ENCODE results near the gene ANKS1A. TPM values are rescaled to one million over a fixed set of nuclear protein-coding genes. Genes with fewer than 3 reads are reported as not detected.

ANKS1A gene
- total RNA-seq, 1 donor: 7.2 TPM

GRCh38 chr6:35021004-35021403 lies 131.9 kb downstream of the ANKS1A start:
- no peak overlapping the region for H2AFZ ChIP-seq (ENCODE audit: low read length)
- H3K27ac ChIP-seq (ENCODE audit: low read depth, low read length): no peak overlapping the region

GRCh38 chr6:35023091-35024000 lies 134.3 kb downstream of the ANKS1A start:
- no peaks in the 10 kb centered on the region for H3K79me2 ChIP-seq (ENCODE audit: insufficient read depth, low read length)
- no peak overlapping the region for H2AFZ ChIP-seq (ENCODE audit: low read length)
- no peaks in the 10 kb centered on the region for H3K27me3 ChIP-seq (ENCODE audit: insufficient read depth, low read length)
- H3K27ac ChIP-seq (ENCODE audit: low read depth, low read length): no peak overlapping the region
- no peaks in the 10 kb centered on the region for H3K36me3 ChIP-seq (ENCODE audit: insufficient read depth, low read length)
- no peak overlapping the region for H3K4me3 ChIP-seq (ENCODE audit: insufficient read depth, low read length)
- H3K4me2 ChIP-seq (ENCODE audit: insufficient read depth, low read length): no peak overlapping the region
- no peaks in the 10 kb centered on the region for H4K20me1 ChIP-seq (ENCODE audit: insufficient read depth, low read length)
- H3K9me3 ChIP-seq (ENCODE audit: low read depth, low read length): no peaks in the 10 kb centered on the region
- no peak for TF ChIP-seq CTCF (IDR thresholded peaks at IDR 0.05; ENCODE audit: extremely low read depth, low read depth, low read length)
- no peak for DNase-seq (ENCODE audit: insufficient read length, low spot score, missing footprints)
- peaks cover 18% of the 10 kb centered on the region for H3K4me1 ChIP-seq (ENCODE audit: insufficient read depth, low read length)

More at GRCh38 chr6:35021004-35021403, 131.9 kb downstream of the ANKS1A start:
- Histone ChIP-seq H3K27me3 (ENCODE audit: insufficient read depth, low read length) (no peaks in the 10 kb centered on the region), H3K4me2 (ENCODE audit: insufficient read depth, low read length) (no peak overlapping the region), H3K4me1 (ENCODE audit: insufficient read depth, low read length) (peaks cover 34% of the 10 kb centered on the region), H4K20me1 (ENCODE audit: insufficient read depth, low read length) (no peaks in the 10 kb centered on the region), H3K36me3 (ENCODE audit: insufficient read depth, low read length) (no peaks in the 10 kb centered on the region), H3K79me2 (ENCODE audit: insufficient read depth, low read length) (no peaks in the 10 kb centered on the region), H3K9me3 (ENCODE audit: low read depth, low read length) (no peaks in the 10 kb centered on the region), H3K4me3 (ENCODE audit: insufficient read depth, low read length) (no peak overlapping the region)
- no peak for TF ChIP-seq CTCF (IDR thresholded peaks at IDR 0.05; ENCODE audit: extremely low read depth, low read depth, low read length)
- DNase-seq (ENCODE audit: insufficient read length, low spot score, missing footprints): no peak

- peak; percentile 81 for DNase-seq (ENCODE audit: insufficient read length, low spot score, missing footprints)
- H3K4me2 ChIP-seq (ENCODE audit: insufficient read depth, low read length): peak overlapping the region; percentile 23
- no peak overlapping the region for H3K27ac ChIP-seq (ENCODE audit: low read depth, low read length)
- H4K20me1 ChIP-seq (ENCODE audit: insufficient read depth, low read length): no peaks in the 10 kb centered on the region
- H3K4me3 ChIP-seq (ENCODE audit: insufficient read depth, low read length): no peak overlapping the region
- H3K27me3 ChIP-seq (ENCODE audit: insufficient read depth, low read length): no peaks in the 10 kb centered on the region
- H3K4me1 ChIP-seq (ENCODE audit: insufficient read depth, low read length): peaks cover 18% of the 10 kb centered on the region
- H2AFZ ChIP-seq (ENCODE audit: low read length): peak overlapping the region; percentile 34
- no peak for TF ChIP-seq CTCF (IDR thresholded peaks at IDR 0.05; ENCODE audit: extremely low read depth, low read depth, low read length)
- H3K36me3 ChIP-seq (ENCODE audit: insufficient read depth, low read length): no peaks in the 10 kb centered on the region
- H3K79me2 ChIP-seq (ENCODE audit: insufficient read depth, low read length): no peaks in the 10 kb centered on the region
- no peaks in the 10 kb centered on the region for H3K9me3 ChIP-seq (ENCODE audit: low read depth, low read length)
These were observed 135.5 kb downstream of the ANKS1A start for GRCh38 chr6:35024551-35025054.

All from osteoblast (primary cell).